GM12874 (cell line): ENCODE measurements around the gene CSN3.

Experiments
- CTCF ChIP-seq: IDR thresholded peaks from 2 replicates; pipeline ENCODE4 v1.5.1; 2011; ENCODE audit warnings: low read depth, mild to moderate bottlenecking, control low read depth, low read length, moderate library complexity; ENCODE audit not compliant: insufficient read depth

CSN3 gene

GRCh38 chr4:70277121-70277520, 34.7 kb downstream of the CSN3 start:
- TF ChIP-seq CTCF, result no peak

GRCh38 chr4:70280567-70280966, 38.2 kb downstream of the CSN3 start:
- TF ChIP-seq CTCF, result no peak

GRCh38 chr4:70288651-70289050, 46.3 kb downstream of the CSN3 start:
- no peak for TF ChIP-seq CTCF

GRCh38 chr4:70291341-70291740, 48.9 kb downstream of the CSN3 start:
- no peak for TF ChIP-seq CTCF

- no peak for TF ChIP-seq CTCF
Measured at GRCh38 chr4:70297576-70297975, 55.2 kb downstream of the CSN3 start.

GRCh38 chr4:70298051-70298450, 55.7 kb downstream of the CSN3 start:
- no peak for TF ChIP-seq CTCF

- TF ChIP-seq CTCF, result no peak
Measured at GRCh38 chr4:70299643-70300042, 57.2 kb downstream of the CSN3 start.

- TF ChIP-seq CTCF, result no peak
Measured at GRCh38 chr4:70300215-70300614, 57.8 kb downstream of the CSN3 start.
